Chondrocyte (in vitro differentiated cells): Measurements from ENCODE around the gene RHD. TPM values are rescaled to one million over a fixed set of nuclear protein-coding genes. Genes with fewer than 3 reads are reported as not detected.
"Not testable (repeated sequence)": the region's sequence is repeated elsewhere in the genome, so short reads cannot be mapped to it uniquely, and the experiment has no call there.

Experiments
- DNase-seq: peaks from one replicate; pipeline ENCODE4 v3.0.0; 2021; ENCODE audit warnings: mixed read lengths, low spot score
- H3K27ac Mint-ChIP-seq: one replicate; pipeline ENCODE4 v1.8.0; 2021; ENCODE audit warnings: mild to moderate bottlenecking, moderate library complexity, mixed read lengths; ENCODE audit not compliant: unreplicated experiment
- H3K27me3 Mint-ChIP-seq: 2 replicates; pipeline ENCODE4 v1.8.0; 2021; ENCODE audit warnings: low read depth, mixed read lengths
- H3K36me3 Mint-ChIP-seq: 2 replicates; pipeline ENCODE4 v1.8.0; 2021; ENCODE audit warnings: low read depth, mixed read lengths
- H3K4me1 Mint-ChIP-seq: 2 replicates; pipeline ENCODE4 v1.8.0; 2021; ENCODE audit warnings: low read depth, mild to moderate bottlenecking, mixed read lengths
- H3K4me3 Mint-ChIP-seq: one replicate; pipeline ENCODE4 v1.8.0; 2021; ENCODE audit warnings: mild to moderate bottlenecking, moderate library complexity, mixed read lengths; ENCODE audit not compliant: unreplicated experiment
- H3K9me3 Mint-ChIP-seq: 2 replicates; pipeline ENCODE4 v1.8.0; 2021; ENCODE audit warnings: low read depth, mixed read lengths
- total RNA-seq: library from RNA; stranded (reverse); gene quantifications from 3 replicates; pipeline ENCODE4 v1.2.1, GENCODE V29; 2021
- TF ChIP-seq, protein P1 (sequence below): fragments of 200-600 bp; sonication (generic); IDR thresholded peaks from 2 replicates; pipeline ENCODE4 v1.5.0; 2021; ENCODE audit warnings: antibody characterized with exemption, mild to moderate bottlenecking, moderate library complexity

Gene RHD
- total RNA-seq, 1 donor from 2014 or later = not detected

DNA sequence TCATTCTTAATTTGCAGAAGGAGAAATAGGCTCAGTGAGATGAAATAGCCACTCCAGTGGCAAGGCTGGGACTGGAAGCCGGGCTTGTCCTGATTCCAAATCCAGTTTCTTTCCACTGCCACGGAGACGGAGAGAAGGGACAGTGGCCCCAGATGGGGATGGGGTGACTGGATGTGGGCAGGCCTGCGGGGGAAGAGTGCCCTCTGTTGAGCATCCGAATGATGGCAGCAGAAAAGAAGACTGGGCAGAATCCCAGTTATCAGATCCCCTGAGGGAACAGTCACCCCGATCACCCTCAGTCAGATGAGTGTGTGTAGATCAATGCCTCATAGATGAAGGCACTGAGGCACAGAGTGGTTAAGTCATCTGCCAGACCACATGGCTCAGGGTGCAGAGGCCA is 17.7 kb downstream of the RHD start:
- H3K27ac Mint-ChIP-seq, H3K4me1 Mint-ChIP-seq, H3K4me3 Mint-ChIP-seq, DNase-seq, H3K36me3 Mint-ChIP-seq, H3K9me3 Mint-ChIP-seq, H3K27me3 Mint-ChIP-seq: not testable (repeated sequence)
- TF ChIP-seq, protein P1, sequence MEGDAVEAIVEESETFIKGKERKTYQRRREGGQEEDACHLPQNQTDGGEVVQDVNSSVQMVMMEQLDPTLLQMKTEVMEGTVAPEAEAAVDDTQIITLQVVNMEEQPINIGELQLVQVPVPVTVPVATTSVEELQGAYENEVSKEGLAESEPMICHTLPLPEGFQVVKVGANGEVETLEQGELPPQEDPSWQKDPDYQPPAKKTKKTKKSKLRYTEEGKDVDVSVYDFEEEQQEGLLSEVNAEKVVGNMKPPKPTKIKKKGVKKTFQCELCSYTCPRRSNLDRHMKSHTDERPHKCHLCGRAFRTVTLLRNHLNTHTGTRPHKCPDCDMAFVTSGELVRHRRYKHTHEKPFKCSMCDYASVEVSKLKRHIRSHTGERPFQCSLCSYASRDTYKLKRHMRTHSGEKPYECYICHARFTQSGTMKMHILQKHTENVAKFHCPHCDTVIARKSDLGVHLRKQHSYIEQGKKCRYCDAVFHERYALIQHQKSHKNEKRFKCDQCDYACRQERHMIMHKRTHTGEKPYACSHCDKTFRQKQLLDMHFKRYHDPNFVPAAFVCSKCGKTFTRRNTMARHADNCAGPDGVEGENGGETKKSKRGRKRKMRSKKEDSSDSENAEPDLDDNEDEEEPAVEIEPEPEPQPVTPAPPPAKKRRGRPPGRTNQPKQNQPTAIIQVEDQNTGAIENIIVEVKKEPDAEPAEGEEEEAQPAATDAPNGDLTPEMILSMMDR = peak; percentile 36

DNA sequence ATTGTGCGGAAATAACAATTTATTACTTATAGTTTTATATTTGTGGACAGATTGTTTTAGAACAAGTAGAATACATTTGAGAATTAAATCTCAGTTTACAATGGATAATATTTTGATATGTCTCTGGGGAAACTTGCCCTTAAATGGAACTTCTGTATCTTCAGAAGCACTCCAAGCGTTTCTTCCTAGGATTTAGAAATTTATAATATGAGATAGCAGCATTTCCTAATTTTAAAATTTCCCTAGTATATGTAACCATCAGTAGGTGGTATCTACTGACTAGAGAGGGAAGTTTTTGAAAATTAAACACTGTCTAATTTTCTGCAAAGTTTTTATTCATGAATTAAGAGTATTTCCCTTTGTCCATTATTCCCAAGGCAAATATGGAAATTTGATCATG is 21.1 kb downstream of the RHD start:
- H3K36me3 Mint-ChIP-seq, DNase-seq, H3K9me3 Mint-ChIP-seq, H3K27me3 Mint-ChIP-seq, H3K4me3 Mint-ChIP-seq, H3K4me1 Mint-ChIP-seq, H3K27ac Mint-ChIP-seq: not testable (repeated sequence)

DNA sequence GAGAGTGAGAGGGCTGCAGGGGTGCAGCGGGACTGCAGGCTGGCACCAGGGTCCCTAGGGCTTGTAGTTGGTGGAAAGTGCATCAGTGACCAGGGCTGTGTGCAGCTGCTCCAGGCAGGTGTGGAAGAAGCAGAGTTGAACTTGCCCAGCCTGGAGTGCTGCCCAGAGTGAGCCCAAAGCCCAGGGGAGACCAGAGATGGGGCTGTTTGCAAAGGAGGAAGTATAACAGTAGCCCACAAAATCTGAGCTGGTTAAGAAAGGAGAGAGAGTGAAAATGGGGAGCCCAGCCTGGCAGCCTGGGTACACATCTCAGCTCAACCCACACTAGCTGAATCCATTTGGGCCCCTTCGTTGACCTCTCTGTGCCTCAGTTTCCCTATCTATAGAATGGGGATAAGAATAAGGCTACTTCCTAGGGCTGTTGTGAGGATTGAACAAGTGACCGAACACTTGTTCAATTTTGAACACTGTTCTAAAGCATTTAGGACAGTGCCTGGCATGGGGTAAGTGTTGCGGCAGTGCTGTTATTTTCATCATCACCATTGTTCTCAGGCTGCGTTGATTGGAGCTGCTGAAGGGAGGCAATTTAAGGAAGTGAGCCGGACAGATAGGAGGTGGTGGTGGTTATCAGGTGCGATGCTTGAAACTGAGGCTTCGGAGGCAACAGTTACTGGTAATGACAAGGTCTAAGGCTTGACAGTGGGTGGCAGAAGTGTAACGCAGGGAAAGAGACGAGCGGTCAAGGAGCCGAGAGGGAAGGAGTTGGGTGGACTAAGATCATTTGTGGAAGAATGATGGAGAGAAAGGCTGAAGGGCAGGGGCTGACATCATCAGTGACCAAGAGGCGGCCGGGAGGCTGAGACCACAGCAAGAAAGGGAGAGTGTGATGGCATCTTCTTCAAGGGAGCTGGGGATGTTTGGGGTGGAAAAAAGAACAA is 22.8 kb downstream of the RHD start:
- not testable (repeated sequence) for H3K4me1 Mint-ChIP-seq, H3K9me3 Mint-ChIP-seq, H3K27me3 Mint-ChIP-seq, H3K4me3 Mint-ChIP-seq, DNase-seq, H3K36me3 Mint-ChIP-seq, H3K27ac Mint-ChIP-seq

DNA sequence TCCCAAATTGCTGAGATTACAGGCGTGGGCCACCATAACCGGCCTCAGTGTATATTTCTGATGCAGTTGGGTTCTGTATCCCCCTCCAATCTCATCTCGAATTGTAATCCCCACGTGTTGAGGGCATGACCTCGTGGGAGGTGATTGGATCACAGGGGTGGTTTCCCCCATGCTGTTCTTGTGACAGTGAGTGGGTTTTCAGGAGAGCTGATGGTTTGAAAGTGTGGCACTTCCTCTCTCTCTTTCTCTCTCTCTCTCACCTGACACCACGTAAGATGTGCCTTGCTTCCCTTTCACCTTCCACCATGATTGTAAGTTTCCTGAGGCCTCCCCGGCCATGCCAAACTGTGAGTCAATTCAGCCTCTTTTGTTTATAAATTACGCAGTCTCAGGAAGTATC is 24.2 kb downstream of the RHD start:
- H3K4me1 Mint-ChIP-seq, H3K27ac Mint-ChIP-seq, DNase-seq, H3K9me3 Mint-ChIP-seq, H3K36me3 Mint-ChIP-seq, H3K27me3 Mint-ChIP-seq, H3K4me3 Mint-ChIP-seq: not testable (repeated sequence)

DNA sequence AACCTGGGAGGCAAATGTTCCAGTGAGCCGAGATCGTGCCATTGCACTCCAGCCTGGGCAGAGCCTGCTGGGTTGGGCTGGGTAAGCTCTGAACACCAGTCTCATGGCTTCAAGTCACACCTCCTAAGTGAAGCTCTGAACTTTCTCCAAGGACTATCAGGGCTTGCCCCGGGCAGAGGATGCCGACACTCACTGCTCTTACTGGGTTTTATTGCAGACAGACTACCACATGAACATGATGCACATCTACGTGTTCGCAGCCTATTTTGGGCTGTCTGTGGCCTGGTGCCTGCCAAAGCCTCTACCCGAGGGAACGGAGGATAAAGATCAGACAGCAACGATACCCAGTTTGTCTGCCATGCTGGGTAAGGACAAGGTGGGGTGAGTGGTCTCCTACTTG is 28.4 kb downstream of the RHD start:
- H3K27me3 Mint-ChIP-seq, H3K27ac Mint-ChIP-seq, DNase-seq, H3K4me3 Mint-ChIP-seq, H3K9me3 Mint-ChIP-seq, H3K36me3 Mint-ChIP-seq, H3K4me1 Mint-ChIP-seq: not testable (repeated sequence)

DNA sequence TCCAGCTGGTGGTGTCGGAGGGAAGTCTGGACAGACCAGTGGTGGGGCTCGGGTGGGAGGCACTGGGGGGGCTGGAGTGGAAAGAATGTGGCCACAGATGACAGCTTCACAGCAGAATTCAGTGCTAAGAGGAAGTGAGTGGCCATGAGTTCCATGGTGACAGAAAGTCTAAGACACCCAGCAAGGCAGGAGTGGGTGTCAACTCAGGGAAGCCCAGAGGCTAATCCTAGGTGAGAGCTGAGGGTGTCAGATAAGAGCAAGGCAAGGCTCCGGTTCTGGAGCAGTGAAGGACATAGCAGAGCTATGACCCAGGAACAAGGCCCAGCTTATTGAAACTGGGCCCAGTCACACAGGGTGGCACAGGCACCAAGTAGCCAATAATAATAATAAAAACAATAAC is 30.0 kb downstream of the RHD start:
- not testable (repeated sequence) for H3K4me3 Mint-ChIP-seq, H3K27ac Mint-ChIP-seq, H3K9me3 Mint-ChIP-seq, H3K36me3 Mint-ChIP-seq, H3K4me1 Mint-ChIP-seq, DNase-seq, H3K27me3 Mint-ChIP-seq

DNA sequence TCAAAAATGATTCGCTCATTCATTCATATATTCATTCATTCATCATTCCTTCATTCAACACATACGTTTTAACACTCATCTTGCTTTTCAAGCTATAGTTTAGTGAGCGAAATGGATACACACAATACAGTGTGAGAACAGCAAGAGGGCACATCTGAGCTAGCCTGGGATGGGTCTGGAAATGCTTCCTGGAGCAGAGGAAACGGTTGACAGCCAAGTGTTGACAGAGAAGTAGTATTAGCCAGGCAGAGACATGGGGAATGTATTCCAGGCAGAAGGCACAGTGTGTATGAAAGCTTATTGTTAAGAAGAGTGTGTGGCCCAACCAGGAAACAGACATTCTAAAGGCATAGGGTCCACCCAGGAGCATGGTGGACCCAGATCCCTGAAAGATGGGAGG is 32.6 kb downstream of the RHD start:
- not testable (repeated sequence) for H3K4me3 Mint-ChIP-seq, H3K36me3 Mint-ChIP-seq, H3K4me1 Mint-ChIP-seq, H3K9me3 Mint-ChIP-seq, H3K27ac Mint-ChIP-seq, H3K27me3 Mint-ChIP-seq, DNase-seq

DNA sequence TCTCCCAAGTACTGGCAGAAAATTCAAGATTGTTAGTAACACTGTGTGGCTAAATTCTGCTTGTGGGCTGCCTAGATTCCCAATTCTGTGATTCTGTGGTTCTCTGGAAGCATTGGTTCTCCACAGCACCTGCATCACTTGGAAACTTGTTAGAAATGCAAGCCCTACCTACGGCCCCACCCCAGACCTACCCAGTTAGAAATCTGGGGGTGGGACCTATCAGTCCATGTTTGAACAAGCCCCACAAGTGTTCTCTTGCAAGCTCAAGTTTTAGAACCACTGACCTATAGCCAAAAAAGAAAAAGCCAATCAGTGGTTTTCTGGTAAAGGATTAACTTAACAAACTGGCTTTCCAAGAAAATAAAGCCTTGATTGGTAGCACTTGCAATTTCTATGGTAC is 35.9 kb downstream of the RHD start:
- H3K9me3 Mint-ChIP-seq, DNase-seq, H3K27me3 Mint-ChIP-seq, H3K4me1 Mint-ChIP-seq, H3K36me3 Mint-ChIP-seq, H3K27ac Mint-ChIP-seq, H3K4me3 Mint-ChIP-seq: not testable (repeated sequence)

DNA sequence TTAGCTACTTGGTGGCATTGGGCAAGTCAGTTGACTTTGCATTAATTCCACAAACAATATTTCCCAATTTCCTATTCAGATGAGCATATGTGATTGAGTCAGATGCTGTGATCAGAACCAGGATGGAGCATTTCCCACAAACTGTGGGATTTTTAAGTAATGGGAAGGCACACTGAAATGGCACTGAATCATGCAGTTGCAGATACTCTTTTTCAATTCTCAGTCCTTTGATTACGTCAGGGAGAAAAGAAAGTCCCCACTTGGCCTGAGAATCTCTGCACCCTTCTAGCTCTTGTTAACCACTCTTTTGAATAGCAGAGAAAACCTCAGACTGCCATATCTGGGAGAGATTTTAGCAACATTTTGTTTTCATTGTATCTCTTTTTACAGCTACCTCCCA is 36.8 kb downstream of the RHD start:
- not testable (repeated sequence) for DNase-seq, H3K4me1 Mint-ChIP-seq, H3K27me3 Mint-ChIP-seq, H3K36me3 Mint-ChIP-seq, H3K27ac Mint-ChIP-seq, H3K4me3 Mint-ChIP-seq, H3K9me3 Mint-ChIP-seq

DNA sequence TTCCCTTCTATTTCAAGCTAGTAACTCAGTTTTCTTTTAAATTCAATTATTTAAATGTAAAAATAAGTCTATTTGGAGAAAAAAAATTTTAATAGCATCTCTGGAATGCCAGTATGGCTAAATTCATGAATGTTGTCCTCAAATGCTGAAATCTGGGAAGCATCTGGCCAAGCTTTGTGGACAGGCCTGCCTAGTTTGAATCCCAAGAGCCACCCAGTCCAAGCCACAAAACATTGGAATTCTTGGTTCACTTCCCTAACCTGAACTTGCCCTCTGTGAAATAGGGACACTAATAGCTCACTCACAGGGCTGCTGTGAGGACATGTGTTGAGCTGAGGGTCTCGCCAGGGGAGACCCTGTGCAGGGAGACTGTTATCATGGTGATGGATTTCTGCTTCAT is 37.2 kb downstream of the RHD start:
- not testable (repeated sequence) for H3K36me3 Mint-ChIP-seq, H3K4me1 Mint-ChIP-seq, DNase-seq, H3K27me3 Mint-ChIP-seq, H3K27ac Mint-ChIP-seq, H3K4me3 Mint-ChIP-seq, H3K9me3 Mint-ChIP-seq

DNA sequence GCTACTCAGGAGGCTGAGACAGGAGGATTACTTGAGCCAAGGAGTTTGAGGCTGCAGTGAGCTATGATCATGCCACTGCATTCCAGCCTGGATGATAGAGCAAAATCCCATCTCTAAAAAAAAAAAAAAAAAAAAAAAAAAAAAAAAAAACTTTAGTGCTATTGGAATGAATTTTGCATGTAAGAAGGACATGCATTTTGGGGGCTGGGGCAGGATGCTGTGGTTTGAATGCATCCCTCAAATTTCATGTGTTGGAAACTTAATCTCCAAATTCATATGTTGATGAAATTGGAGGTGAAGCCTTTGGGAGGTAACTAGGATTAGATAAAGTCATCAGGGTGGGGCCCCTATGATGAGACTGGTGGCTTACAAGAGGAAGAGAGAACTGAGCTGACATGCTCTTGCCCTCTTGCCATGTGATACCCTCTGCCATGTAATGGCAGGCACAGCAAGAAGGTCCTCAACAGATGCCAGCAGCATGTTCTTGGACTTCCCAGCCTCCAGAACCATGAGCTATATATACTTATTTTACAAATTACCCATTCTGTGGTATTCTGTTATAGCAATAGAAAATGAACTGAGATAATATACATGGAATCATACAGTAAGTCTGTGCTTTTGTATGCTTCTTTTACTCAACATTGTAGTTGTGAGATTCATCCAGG is 40.6 kb downstream of the RHD start:
- H3K4me1 Mint-ChIP-seq, H3K36me3 Mint-ChIP-seq, H3K9me3 Mint-ChIP-seq, H3K27me3 Mint-ChIP-seq, DNase-seq, H3K27ac Mint-ChIP-seq, H3K4me3 Mint-ChIP-seq: not testable (repeated sequence)

DNA sequence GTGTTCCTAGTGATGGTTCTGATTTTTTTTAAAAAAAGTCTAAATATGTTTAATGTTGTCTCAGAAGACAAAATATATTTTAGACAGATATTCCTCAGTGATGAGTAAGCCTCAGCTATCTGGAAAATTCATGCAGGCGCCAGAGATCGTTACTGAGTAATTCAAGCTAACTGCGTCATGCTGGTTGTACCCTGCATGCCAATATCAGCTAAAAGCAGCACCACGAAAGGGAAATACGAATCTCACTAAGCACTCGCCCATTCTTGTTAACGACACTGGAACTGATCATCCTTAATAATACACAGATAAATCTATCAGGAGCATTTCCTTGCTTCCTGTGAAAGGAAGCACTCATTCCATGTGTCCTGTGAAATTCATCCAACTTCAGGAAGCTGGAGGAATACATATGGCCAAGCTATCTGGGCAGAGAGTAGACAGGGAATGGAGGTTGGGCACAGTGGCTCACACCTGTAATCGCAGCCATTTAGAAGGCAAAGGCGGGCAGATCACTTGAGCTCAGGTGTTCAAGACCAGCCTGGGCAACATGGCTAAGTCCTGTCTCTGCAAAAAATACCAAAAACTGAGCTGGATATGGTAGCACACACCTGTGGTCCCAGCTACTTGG is 48.1 kb downstream of the RHD start:
- H3K36me3 Mint-ChIP-seq, DNase-seq, H3K27me3 Mint-ChIP-seq, H3K9me3 Mint-ChIP-seq, H3K4me3 Mint-ChIP-seq: not testable (repeated sequence)
- peak overlapping the region; percentile 82 for H3K27ac Mint-ChIP-seq
- H3K4me1 Mint-ChIP-seq = peaks cover 11% of the 10 kb centered on the region
